SKM-1 treated with dmso at 0.1 percent for 144 hours (cell line): ENCODE measurements around the gene SLC19A2.
"Not testable (repeated sequence)": the region's sequence is repeated elsewhere in the genome, so short reads cannot be mapped to it uniquely, and the experiment has no call there.

ENCODE experiments used
- DNase-seq: peaks from one replicate; lab custom pipeline; 2025; ENCODE audit not compliant: unreplicated experiment; lab: John Stamatoyannopoulos, UW

Gene SLC19A2

GRCh38 chr1:169510060-169510459, 24.3 kb upstream of the SLC19A2 start:
- DNase-seq, result no peak

DNA sequence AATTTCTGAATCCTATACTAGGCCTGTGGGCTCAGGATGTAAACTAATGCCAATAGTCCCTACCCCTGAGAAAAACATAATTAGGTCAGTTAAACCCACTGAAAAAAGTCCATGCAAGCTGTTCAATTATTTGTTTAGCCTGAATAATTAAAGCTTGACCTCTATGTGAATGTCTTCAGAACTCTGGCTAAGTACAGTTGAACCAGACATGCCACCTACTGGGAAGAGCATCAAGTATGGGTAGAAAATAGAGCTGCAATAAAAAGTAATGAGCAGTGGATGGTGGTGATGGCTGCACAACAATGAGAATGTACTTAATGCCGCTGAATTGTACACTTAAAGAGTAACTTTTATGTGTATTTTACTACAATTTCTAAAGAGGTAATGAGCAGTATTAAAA, 23.6 kb upstream of the SLC19A2 start:
- no peak for DNase-seq

DNA sequence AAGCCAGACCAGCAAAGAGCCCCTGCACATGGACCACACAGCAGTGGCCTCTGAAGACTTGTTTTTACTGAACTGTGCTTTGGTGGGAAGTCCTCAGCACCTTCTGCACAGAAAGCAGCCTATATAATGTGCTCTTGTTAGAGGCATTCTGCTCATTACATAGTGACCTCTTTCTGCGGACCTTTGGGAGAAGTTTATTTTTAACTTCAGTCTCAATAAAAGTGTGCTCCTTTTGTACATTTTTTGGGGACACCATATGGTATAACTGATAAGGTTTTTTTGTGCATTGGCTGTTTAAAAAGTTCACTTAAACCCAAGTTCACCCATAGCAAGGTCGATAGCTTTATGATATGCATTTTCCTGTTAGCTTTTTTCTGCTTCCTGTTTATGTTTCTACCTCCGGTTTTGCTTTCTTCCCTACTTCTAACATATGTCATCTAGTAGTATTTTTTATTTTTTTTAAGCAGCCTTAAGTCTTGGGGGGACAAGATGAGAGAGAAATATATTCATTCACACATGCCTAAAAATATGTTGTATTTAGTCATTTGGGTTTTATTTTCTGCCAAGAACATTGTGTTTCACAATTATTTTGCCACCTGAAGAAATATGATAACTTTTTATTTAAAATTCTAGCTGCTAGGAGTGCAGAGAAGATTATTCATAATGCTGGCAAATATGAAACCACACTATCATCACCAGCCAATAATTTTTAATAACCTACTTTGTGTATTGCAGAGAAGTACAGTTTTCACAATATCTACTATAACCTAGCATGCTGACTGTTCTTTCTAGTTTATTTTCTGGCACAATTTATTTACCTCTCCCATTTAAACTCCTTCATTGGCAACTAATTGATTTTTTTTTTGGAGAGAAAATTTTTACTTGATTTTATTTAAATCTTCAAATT, 22.9 kb upstream of the SLC19A2 start:
- DNase-seq, result no peak

DNA sequence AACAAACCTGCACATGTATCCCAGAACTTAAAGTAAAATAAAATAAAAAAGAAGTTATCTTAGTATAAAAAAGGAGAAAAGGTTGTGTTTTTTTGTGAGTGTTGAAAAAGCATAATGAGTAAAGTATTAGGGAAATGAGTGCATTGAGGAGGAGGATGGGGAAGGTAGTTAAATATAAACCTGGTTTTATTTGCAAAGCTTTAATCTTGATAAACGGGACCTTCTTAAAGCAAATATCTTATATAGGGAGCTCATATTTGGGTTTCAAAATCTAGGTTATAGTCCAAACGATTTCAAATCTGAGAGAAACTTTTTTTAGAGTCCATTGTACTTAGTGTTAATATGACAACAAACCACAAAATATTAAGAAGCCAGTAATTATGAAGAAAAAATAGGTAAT, 21.7 kb upstream of the SLC19A2 start:
- no peak for DNase-seq

DNA sequence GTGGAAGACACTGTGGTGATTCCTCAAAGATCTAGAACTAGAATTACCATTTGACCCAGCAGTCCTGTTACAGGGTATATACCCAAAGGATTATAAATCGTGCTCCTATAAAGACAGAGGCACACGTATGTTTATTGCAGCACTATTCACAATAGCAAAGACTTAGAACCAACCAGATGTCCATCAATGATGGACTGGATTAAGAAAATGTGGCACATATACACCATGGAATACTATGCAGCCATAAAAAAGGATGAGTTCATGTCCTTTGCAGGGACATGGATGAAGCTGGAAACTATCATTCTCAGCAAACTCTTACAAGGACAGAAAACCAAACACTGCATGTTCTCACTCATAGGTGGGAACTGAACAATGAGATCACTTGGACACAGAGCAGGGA, 17.9 kb upstream of the SLC19A2 start:
- not testable (repeated sequence) for DNase-seq

DNA sequence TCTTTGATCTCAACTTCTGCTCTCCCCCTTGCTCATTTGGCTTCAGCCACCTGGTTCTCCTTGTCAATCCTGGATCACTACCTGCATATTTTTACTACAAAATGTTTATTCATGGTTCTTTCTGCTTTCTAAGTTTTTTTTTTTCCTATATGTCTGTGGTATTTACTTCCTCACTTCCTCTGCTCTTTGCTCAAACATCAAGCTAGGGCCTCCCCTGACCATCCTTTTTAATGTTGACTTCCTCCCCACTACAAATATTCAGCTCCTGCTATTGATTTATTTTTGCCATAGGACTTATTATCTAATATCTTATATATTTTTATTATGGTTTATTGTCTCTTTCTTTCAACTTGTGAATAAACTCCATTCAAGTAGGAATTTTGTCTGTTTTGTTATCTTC, 14.1 kb upstream of the SLC19A2 start:
- DNase-seq, result no peak

- DNase-seq, result no peak
Measured at GRCh38 chr1:169497317-169497716, 11.6 kb upstream of the SLC19A2 start.

DNA sequence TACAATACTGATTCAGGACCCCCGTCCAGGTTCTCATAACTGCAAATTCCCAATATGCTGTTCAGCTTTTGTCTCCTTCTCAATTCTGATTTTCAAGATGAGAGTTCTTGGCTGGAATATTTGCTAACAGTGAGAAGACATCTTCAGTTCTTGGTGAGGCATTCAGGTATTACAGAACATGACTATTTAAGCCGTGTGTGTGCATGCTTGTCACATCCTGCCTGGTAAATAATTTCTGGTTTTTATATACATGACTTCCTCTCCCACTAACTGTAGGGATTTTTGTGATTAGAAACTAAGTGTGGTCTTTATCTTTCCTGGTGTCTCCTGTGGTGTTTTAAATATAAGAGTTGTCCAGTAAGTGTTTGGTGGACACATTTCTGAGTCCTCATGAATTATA, 10.2 kb upstream of the SLC19A2 start:
- DNase-seq, result no peak

GRCh38 chr1:169495046-169495775, 9.5 kb upstream of the SLC19A2 start:
- no peak for DNase-seq

DNA sequence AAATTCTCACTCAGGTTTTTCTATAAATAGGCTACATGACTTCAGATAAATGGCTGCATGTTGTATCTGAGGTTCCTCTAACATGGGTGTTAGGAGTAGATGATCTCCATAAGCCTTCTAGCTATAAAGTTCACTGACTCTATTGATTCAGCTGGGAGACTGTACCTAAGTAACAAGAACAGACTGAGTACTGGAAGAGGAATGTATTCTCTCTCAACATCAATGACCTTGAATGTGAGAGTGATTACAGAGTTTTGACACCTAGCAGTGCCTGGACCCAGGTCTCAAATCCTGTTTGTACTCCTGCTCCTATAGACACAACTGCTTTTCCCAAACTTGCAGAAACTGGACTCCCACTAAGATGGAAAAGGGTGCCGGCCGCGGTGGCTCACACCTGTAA, 8.6 kb upstream of the SLC19A2 start:
- DNase-seq, result no peak

DNA sequence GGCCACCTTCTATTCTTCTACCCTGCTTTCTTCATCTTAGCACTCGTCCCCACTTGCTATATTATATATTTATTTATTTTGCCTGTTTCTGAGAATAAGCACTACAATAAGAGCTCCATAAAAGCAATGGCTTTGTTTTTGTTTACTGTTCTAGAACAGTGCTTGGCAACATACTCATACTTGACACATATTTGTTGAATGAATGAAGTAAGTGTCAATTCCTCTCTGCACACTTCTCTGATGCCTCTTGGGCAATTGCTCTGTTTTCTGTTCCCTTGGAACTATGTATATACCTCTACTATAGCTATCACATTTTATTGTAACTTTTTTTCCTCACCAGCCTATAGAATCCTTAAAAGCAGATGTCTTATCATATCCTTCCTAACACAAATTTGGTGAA, 7.5 kb upstream of the SLC19A2 start:
- no peak for DNase-seq

DNA sequence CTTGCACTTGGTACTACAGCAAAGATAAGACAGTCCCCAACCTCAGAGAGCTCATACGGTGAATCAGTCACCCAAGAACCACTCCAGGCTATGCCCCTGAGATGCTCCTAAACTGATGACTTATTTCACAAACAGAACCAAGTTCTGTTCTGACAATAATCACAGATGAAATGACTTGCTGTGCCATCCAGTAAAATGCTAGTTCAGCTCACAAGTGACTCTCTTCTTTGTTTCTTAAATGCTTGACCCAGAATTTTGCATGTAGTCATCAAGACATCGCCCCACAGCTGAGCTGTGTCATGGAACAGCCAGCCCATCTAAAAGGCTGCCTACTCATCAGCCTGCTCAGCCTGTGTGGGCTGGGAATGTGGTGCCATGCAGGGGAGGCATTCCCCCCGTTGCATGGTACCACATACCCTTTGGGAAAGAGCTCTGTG, 6.1 kb upstream of the SLC19A2 start:
- DNase-seq, result no peak

DNA sequence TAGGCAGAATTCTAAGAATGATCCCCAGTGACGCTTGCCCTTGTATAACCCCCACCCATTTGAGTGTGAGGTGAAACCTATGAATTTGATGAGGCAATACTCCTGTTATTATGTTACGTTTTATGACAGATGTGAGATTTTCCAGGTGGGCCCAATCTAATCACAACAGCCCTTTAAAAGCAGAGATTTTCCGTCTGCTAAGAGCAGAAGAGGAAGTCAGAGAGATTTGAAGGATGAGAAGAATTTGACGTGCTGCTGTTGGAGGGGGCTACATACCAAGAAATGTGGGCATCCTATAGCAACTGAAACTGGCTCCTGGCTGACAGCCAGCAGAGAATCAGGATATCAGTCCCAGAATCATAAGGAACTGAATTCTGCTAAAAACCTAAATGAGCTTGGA, 2.4 kb upstream of the SLC19A2 start:
- DNase-seq, result no peak

DNA sequence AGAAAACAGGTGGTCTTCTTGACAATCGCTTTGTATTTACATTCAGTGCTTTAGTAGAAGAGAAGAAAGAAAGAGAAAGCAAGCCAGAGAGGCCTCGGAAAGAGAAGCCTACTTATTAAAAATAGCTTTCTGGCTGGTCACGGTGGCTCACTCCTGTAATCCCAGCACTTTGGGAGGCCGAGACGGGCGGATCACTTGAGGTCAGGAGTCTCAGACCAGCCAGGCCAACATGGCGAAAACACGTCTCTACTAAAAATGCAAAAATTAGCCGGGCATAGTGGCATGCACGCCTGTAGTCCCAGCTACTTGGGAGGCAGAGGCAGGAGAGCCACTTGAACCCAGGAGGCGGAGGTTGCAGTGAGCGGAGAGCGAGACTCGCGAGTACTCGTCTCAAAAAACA, 1.8 kb upstream of the SLC19A2 start:
- DNase-seq, result no peak

GRCh38 chr1:169487133-169487532, 1.4 kb upstream of the SLC19A2 start:
- DNase-seq, result no peak

GRCh38 chr1:169486281-169487051, 722 bp upstream of the SLC19A2 start:
- DNase-seq, result no peak

- DNase-seq, result no peak
Measured at GRCh38 chr1:169484683-169485430, 887 bp downstream of the SLC19A2 start.

DNA sequence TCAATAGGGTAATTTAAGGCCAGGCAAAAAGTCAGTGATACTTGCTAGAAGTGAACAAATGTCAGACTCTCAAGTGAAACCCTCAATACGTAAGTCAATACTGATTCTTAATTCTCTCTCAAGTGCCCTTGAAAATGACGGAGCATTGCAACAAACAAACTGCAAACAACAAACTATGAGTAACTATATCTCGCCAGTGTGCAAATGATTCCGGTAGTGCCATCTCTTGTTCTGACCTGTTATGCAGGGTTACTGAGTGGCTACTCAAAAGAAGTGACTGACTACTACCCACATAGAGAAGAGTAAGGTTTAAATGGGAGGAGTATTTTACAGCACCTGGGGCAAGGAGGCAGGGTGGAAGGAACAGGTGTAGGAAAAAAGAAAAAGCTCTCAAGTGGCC, 1.6 kb downstream of the SLC19A2 start:
- no peak for DNase-seq

DNA sequence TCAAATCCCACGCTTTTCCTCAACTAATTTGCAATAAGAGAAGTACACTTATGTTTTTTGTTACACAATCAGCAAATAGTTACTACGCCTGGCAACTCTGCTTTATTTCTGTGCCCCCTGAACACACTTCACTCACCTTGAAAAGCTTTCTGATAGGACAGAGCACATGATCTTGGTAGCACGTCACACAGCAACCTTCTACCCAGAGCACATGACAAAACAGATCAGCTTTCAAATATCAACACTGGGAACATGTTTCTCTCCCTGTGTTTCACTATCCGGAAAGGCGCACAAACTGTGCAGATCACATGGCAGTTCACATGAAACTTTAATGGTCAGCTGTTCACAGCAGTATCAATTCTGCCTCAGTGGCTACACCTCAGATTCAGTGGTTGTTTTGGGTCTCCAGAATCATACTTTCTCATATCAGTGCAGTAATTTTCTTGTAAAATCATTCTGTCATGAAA, 2.2 kb downstream of the SLC19A2 start:
- no peak for DNase-seq

DNA sequence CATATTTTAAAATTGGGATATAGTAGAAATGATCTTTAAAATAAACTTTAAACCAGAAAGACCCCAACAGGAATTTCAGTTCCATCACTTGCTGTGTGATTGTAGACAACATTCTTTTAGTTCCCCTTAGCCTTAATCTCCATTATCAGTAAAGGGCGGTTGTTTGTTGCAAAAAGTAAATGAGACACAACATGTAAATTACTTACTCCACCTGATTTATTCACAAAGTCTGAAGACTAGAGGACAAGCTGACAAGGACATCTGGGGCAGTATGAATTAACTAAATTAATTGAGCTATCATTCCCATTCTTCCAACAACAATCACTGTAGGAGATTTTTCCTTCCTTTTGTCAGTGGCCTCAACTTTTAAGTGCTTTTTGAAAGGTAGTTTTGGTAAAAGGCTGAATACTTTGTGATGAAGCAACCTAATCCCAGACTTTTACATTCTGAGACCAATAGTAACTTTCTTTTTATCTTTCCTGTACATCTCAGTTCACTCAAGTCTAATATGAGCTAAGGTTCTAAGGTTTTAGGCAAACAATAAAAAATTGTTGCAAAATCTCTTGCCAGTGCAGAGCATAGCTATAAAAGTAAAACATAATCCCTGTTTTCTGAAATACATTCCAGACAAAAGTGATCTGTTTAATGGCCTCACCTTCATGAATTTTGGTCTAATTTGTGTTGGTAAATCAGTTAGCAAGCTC, 6.2 kb downstream of the SLC19A2 start:
- no peak for DNase-seq
